H9 (cell line): ENCODE data around the gene TM9SF3. TPM values are rescaled to one million over a fixed set of nuclear protein-coding genes. Genes with fewer than 3 reads are reported as not detected.

Source experiments
- DNase-seq: peaks from one replicate; pipeline ENCODE4 v3.0.0-alpha.2; 2017
- H2AFZ ChIP-seq: one replicate; pipeline ENCODE4 v1.6.1; 2013; ENCODE audit warnings: mild to moderate bottlenecking, low read length, control low read depth, moderate library complexity
- H2AK5ac ChIP-seq: 2 replicates; pipeline ENCODE4 v1.6.1; 2013; ENCODE audit warnings: low read length, control low read depth, mixed read lengths; ENCODE audit not compliant: insufficient read length
- H2BK120ac ChIP-seq: one replicate; pipeline ENCODE4 v1.6.1; 2013; ENCODE audit warnings: low read depth, mild to moderate bottlenecking, low read length, control low read depth, inconsistent platforms; ENCODE audit not compliant: poor library complexity, severe bottlenecking
- H2BK12ac ChIP-seq: 2 replicates; pipeline ENCODE4 v1.6.1; 2013; ENCODE audit warnings: low read length, control low read depth, mixed read lengths, low read depth; ENCODE audit not compliant: insufficient read length
- H2BK15ac ChIP-seq: 2 replicates; pipeline ENCODE4 v1.6.1; 2013; ENCODE audit warnings: low read depth, low read length, control low read depth
- H2BK20ac ChIP-seq: one replicate; pipeline ENCODE4 v1.6.1; 2013; ENCODE audit warnings: low read depth, mild to moderate bottlenecking, low read length, control low read depth, inconsistent platforms; ENCODE audit not compliant: poor library complexity, severe bottlenecking
- H2BK5ac ChIP-seq: 2 replicates; pipeline ENCODE4 v1.6.1; 2013; ENCODE audit warnings: low read length, control low read depth, mixed read lengths; ENCODE audit not compliant: insufficient read length
- H3K14ac ChIP-seq: 2 replicates; pipeline ENCODE4 v1.6.1; 2013; ENCODE audit warnings: low read length, control low read depth; ENCODE audit not compliant: insufficient read depth
- H3K18ac ChIP-seq: 2 replicates; pipeline ENCODE4 v1.6.1; 2013; ENCODE audit warnings: low read depth, mild to moderate bottlenecking, mixed read lengths, low read length, control low read depth; ENCODE audit not compliant: insufficient read length
- H3K23ac ChIP-seq: 2 replicates; pipeline ENCODE4 v1.6.1; 2013; ENCODE audit warnings: low read length, control low read depth, mixed read lengths, low read depth; ENCODE audit not compliant: insufficient read length
- H3K23me2 ChIP-seq: 2 replicates; pipeline ENCODE4 v1.6.1; 2013; ENCODE audit warnings: low read depth, mild to moderate bottlenecking, mixed read lengths, low read length, control low read depth; ENCODE audit not compliant: insufficient read length, poor library complexity, severe bottlenecking
- H3K27ac ChIP-seq: 2 replicates; pipeline ENCODE4 v1.5.1; 2013; ENCODE audit warnings: low read length, control low read depth, mixed read lengths, low read depth; ENCODE audit not compliant: insufficient read length
- H3K27me3 ChIP-seq: 2 replicates; pipeline ENCODE4 v1.6.1; 2013; ENCODE audit warnings: low read length, control low read depth, inconsistent platforms; ENCODE audit not compliant: insufficient read depth
- H3K4ac ChIP-seq: 2 replicates; pipeline ENCODE4 v1.6.1; 2013; ENCODE audit warnings: low read depth, mild to moderate bottlenecking, control low read depth, inconsistent platforms, low read length, moderate library complexity
- H3K4me1 ChIP-seq: 2 replicates; pipeline ENCODE4 v1.6.1; 2013; ENCODE audit warnings: low read length, control low read depth, inconsistent platforms; ENCODE audit not compliant: insufficient read depth
- H3K4me2 ChIP-seq: 2 replicates; pipeline ENCODE4 v1.6.1; 2013; ENCODE audit warnings: low read length, control low read depth, mixed read lengths; ENCODE audit not compliant: insufficient read length, insufficient read depth
- H3K56ac ChIP-seq: 2 replicates; pipeline ENCODE4 v1.6.1; 2013; ENCODE audit warnings: low read depth, mild to moderate bottlenecking, mixed read lengths, low read length, control low read depth; ENCODE audit not compliant: insufficient read length
- H3K79me1 ChIP-seq: 2 replicates; pipeline ENCODE4 v1.6.1; 2013; ENCODE audit warnings: low read depth, mild to moderate bottlenecking, moderate library complexity, low read length, control low read depth, inconsistent platforms; ENCODE audit not compliant: insufficient read depth, poor library complexity, severe bottlenecking
- H3K79me2 ChIP-seq: 2 replicates; pipeline ENCODE4 v1.6.1; 2013; ENCODE audit warnings: low read length, control low read depth, inconsistent platforms; ENCODE audit not compliant: insufficient read depth
- H3K9ac ChIP-seq: 2 replicates; pipeline ENCODE4 v1.6.1; 2013; ENCODE audit warnings: low read length, control low read depth, mixed read lengths; ENCODE audit not compliant: insufficient read length; ENCODE audit errors: extremely low read depth
- H3K9me3 ChIP-seq: one replicate; pipeline ENCODE4 v1.6.1; 2013; ENCODE audit warnings: low read depth, low read length, inconsistent platforms; ENCODE audit not compliant: control insufficient read depth
- H3T11ph ChIP-seq: one replicate; pipeline ENCODE4 v1.6.1; 2013; ENCODE audit warnings: mild to moderate bottlenecking, low read length, control low read depth, inconsistent platforms
- H4K20me1 ChIP-seq: one replicate; pipeline ENCODE4 v1.6.1; 2013; ENCODE audit not compliant: control insufficient read depth, insufficient read length, insufficient read depth
- H4K5ac ChIP-seq: 2 replicates; pipeline ENCODE4 v1.6.1; 2013; ENCODE audit warnings: low read depth, mild to moderate bottlenecking, mixed read lengths, low read length, control low read depth; ENCODE audit not compliant: insufficient read length
- H4K8ac ChIP-seq: replicated peaks from 2 replicates; pipeline ENCODE4 v1.6.1; 2013; ENCODE audit warnings: low read length, control low read depth, mixed read lengths, low read depth; ENCODE audit not compliant: insufficient read length
- H4K91ac ChIP-seq: 2 replicates; pipeline ENCODE4 v1.6.1; 2013; ENCODE audit warnings: low read depth, mild to moderate bottlenecking, moderate library complexity, mixed read lengths, low read length, control low read depth; ENCODE audit not compliant: insufficient read length
- H3K27ac Mint-ChIP-seq, 3 experiments: 2 replicates in 2 of 3; 3 replicates in 1 of 3; pipeline ENCODE4 v1.8.0; 2020 to 2021; ENCODE audit warnings: mixed read lengths in 3 of 3, mild to moderate bottlenecking in 1 of 3, moderate library complexity in 1 of 3
- H3K27me3 Mint-ChIP-seq: 2 replicates; pipeline ENCODE4 v1.8.0; 2021; ENCODE audit warnings: low read depth, mild to moderate bottlenecking, moderate library complexity, mixed read lengths
- H3K36me3 Mint-ChIP-seq, 3 experiments: 2 replicates in 2 of 3; 3 replicates in 1 of 3; pipeline ENCODE4 v1.8.0; 2020 to 2021; ENCODE audit warnings: low read depth in 3 of 3, mixed read lengths in 3 of 3; ENCODE audit not compliant: insufficient read depth in 1 of 3
- H3K4me1 Mint-ChIP-seq, 2 experiments: 2 replicates each; pipeline ENCODE4 v1.8.0; 2020; ENCODE audit warnings: mixed read lengths in 2 of 2
- H3K4me3 Mint-ChIP-seq, 2 experiments: 2 replicates in 1 of 2; 3 replicates in 1 of 2; pipeline ENCODE4 v1.8.0; 2020 to 2021; ENCODE audit warnings: mild to moderate bottlenecking in 2 of 2, mixed read lengths in 2 of 2, moderate library complexity in 1 of 2
- H3K9me3 Mint-ChIP-seq, 2 experiments: 2 replicates in 1 of 2; 3 replicates in 1 of 2; pipeline ENCODE4 v1.8.0; 2020; ENCODE audit warnings: mild to moderate bottlenecking in 2 of 2, mixed read lengths in 2 of 2, moderate library complexity in 1 of 2
- CTCF ChIP-seq: fragments of 200-600 bp; sonication (generic); conservative IDR thresholded peaks from 3 replicates; pipeline ENCODE4 v1.8.0; 2021; ENCODE audit warnings: antibody characterized with exemption, mild to moderate bottlenecking
- WGBS: extraction: QIAGEN DNeasy Blood & Tissue Kit; methylation state at CpG from one replicate; pipeline ENCODE4 v1.1.7; 2013; ENCODE audit warnings: missing lambda C conversion rate, low lambda C conversion rate, mixed read lengths; ENCODE audit not compliant: insufficient read length; ENCODE audit errors: extremely low coverage; 5-methylcytosine and 5-hydroxymethylcytosine counted together
- total RNA-seq: library from RNA; stranded (reverse); gene quantifications from 2 replicates; pipeline ENCODE4 v1.2.1, GENCODE V29; 2021

The TM9SF3 gene
- total RNA-seq, 1 experiment from 2014 or later = 120 TPM

GRCh38 chr10:96512524-96513304 is 74.1 kb downstream of the TM9SF3 start:
- Mint-ChIP-seq H3K9me3 (no peaks in the 10 kb centered on the region; a peak in 1 of 5 replicates), H3K4me3 (peak overlapping the region; percentile 61 to 84), H3K27me3 (peaks cover 65% of the 10 kb centered on the region), H3K4me1 (peaks cover 49 to 51% of the 10 kb centered on the region in 2 experiments), H3K36me3 (no peaks in the 10 kb centered on the region; a peak in 1 of 7 replicates), H3K27ac (no peak overlapping the region; a peak in 1 of 7 replicates)
- peaks cover 9% of the 10 kb centered on the region; the same call in 1 of the 2 replicates for H3K4me1 ChIP-seq
- H3K18ac ChIP-seq = no peak overlapping the region
- no peak overlapping the region for H2AFZ ChIP-seq
- H3K79me2 ChIP-seq = no peaks in the 10 kb centered on the region
- no peak overlapping the region for H2BK20ac ChIP-seq
- H4K20me1 ChIP-seq = no peaks in the 10 kb centered on the region
- no peak overlapping the region for H2BK15ac ChIP-seq
- H4K5ac ChIP-seq = no peak overlapping the region
- H4K8ac ChIP-seq = no peak overlapping the region
- H3K4ac ChIP-seq = no peak overlapping the region
- H2BK5ac ChIP-seq = no peak overlapping the region
- no peak overlapping the region for H2BK120ac ChIP-seq
- no peak overlapping the region for H3K56ac ChIP-seq
- no peak overlapping the region for H2BK12ac ChIP-seq
- peaks cover 20% of the 10 kb centered on the region for H3K23me2 ChIP-seq
- H3K9me3 ChIP-seq = no peaks in the 10 kb centered on the region
- no peak overlapping the region for H3K23ac ChIP-seq
- H3K27ac ChIP-seq = no peak overlapping the region
- no peak overlapping the region for H4K91ac ChIP-seq
- H3K27me3 ChIP-seq = peaks cover 13% of the 10 kb centered on the region; the same call in 1 of the 2 replicates
- TF ChIP-seq CTCF = no peak
- H3K9ac ChIP-seq = no peak overlapping the region
- H3K14ac ChIP-seq = no peak overlapping the region
- peak; percentile 59 for DNase-seq
- no peaks in the 10 kb centered on the region for H3K79me1 ChIP-seq
- no peak overlapping the region for H2AK5ac ChIP-seq
- H3T11ph ChIP-seq = no peak overlapping the region
- no CpG with 5 or more reads among the region's 65 CpGs for WGBS
- H3K4me2 ChIP-seq = peak overlapping the region; percentile 52
